Measurements from ENCODE around the gene DHX32.
"Not testable (repeated sequence)": the region's sequence is repeated elsewhere in the genome, so short reads cannot be mapped to it uniquely, and the experiment has no call there.

The DHX32 gene, protein sequence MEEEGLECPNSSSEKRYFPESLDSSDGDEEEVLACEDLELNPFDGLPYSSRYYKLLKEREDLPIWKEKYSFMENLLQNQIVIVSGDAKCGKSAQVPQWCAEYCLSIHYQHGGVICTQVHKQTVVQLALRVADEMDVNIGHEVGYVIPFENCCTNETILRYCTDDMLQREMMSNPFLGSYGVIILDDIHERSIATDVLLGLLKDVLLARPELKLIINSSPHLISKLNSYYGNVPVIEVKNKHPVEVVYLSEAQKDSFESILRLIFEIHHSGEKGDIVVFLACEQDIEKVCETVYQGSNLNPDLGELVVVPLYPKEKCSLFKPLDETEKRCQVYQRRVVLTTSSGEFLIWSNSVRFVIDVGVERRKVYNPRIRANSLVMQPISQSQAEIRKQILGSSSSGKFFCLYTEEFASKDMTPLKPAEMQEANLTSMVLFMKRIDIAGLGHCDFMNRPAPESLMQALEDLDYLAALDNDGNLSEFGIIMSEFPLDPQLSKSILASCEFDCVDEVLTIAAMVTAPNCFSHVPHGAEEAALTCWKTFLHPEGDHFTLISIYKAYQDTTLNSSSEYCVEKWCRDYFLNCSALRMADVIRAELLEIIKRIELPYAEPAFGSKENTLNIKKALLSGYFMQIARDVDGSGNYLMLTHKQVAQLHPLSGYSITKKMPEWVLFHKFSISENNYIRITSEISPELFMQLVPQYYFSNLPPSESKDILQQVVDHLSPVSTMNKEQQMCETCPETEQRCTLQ

GRCh38 chr10:125881192-125881591 is at the start of gene DHX32:
DHX32 (minus strand) TSS chr10:125881292; CDS start chr10:125880824, 468 bp downstream.
- ATAC-seq: no peak
- no peak for DNase-seq

GRCh38 chr10:125929618-125930017 is 48.5 kb upstream of the DHX32 start:
- ATAC-seq: no peak
- DNase-seq: no peak

DNA sequence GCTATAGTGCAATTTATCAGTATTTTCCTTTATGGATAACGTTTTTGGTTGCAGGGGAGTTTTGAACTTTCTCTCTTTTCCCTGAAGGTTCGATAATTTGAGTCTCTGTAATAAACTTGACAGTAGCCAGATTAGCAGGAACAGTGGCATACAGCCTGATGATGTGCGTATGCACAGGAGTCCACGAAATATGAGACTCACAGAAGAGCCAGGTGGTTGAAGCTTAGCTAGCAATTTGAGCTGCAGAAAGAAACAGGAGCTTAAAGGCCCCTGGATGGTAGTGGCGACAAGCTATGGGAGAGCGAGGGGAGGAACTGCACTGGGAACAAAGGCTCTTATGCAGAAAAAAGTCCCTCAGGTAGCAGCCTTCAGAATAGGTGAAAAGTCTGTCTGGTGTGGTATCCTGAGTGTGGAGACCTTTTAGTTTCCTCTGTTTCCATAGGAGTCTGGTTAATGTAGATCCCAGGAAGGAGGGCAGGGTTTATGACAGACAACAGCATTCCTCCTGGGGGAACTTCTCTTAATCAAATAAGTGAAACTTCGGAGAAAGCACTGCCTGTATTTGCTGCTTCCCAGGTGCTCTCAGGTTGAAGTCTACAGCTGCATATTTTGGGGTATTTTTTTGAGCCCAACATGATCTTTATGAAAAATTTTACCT is 48.0 kb upstream of the DHX32 start:
- DNase-seq (no peak), ATAC-seq (no peak)

DNA sequence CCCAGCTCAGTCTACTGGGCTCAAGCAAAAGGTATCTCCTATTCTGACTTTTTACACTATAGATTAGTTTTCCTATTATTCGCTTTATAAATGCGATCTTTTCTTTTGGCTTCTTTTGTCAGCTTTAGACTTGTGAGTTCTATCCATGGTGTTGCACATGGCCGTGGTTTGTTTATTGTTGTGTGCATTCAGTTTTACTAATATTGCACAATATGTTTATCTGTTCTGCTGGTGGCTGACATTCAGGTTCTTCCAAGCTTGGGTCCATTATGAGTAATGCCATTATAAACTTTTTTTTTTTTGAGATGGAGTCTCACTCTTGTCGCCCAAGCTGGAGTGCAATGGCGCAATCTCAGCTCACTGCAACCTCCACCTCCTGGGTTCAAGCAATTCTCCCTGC is 46.2 kb upstream of the DHX32 start:
- not testable (repeated sequence) for DNase-seq, ATAC-seq

DNA sequence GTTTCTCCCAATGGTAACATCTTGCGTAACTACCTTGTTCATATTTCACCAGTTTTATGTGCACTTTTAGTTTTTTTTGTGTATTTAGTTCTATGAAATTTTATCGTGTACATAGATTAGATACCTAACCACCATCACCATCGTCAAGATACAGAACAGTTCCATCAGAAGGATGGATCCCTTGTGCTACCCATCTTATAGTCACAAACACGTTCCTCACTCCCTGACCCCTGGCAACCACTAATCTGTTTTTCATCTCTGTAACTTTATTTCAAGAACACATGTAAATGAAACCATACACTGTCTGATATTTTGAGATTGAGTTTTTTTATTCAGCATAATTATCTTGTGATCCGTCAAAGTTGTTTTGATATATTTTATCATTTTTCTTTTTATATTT is 45.2 kb upstream of the DHX32 start:
- DNase-seq (no peak), ATAC-seq (no peak)

GRCh38 chr10:125925262-125925834 is 44.3 kb upstream of the DHX32 start:
- ATAC-seq (no peak), DNase-seq (no peak)

DNA sequence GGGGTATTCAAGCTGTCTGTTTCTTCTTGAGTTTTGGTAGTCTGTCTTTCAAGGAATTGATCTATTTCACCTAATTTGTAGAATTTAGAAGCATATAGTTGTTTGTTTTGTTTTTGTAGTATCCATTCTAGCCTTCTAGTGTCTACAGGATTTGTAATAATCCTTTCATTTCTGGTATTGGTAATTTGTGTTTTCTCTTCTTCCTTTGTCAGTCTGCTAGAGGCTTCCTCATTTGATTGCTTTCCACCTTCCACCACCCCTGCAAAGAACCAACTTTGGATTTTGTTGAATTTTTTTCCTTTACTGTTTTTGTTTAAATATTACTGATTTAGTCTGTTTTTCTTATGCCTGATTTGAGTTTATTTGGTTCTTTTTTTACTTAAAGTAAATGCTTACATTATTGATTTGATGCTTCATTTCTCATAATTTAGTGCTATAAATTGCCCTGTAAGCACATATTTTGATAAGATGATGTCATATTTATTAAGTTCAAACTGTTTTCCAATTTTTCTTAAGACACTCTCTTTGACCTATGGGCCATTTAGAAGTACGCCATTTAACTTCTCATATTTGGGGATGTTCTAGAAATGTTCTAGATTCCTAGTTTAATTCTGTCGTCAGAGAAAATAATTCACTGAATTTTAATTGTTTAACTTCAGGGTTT is 40.7 kb upstream of the DHX32 start:
- ATAC-seq, DNase-seq: not testable (repeated sequence)

DNA sequence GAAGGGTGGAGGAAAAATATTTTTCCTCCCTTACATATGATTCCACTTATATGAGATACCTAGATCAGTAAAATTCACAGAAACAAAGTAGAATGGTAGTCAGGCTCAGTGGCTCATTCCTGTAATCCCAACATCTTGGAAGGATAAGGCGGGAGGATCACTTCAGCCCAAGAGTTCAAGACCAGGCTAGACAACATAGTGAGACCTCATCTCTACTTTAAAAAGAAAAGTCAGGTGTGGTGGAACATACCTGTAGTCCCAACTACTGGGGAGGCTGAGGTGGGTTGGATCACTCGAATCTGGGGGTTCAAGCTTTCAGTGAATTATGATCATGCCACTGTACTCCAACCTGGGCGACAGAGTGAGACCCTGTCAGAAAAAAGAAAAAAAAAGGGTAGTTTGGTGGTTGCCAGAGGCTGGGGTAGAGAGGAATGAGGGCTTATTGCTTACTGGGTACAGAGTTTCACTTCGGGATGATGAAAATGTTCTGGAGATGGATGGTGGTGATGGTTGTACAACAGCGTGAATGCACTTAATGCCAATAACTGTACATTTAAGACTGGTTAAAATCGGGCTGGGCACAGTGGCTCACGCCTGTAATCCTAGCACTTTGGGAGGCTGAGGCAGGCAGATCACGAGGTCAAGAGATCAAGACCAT is 36.7 kb upstream of the DHX32 start:
- DNase-seq, ATAC-seq: not testable (repeated sequence)

DNA sequence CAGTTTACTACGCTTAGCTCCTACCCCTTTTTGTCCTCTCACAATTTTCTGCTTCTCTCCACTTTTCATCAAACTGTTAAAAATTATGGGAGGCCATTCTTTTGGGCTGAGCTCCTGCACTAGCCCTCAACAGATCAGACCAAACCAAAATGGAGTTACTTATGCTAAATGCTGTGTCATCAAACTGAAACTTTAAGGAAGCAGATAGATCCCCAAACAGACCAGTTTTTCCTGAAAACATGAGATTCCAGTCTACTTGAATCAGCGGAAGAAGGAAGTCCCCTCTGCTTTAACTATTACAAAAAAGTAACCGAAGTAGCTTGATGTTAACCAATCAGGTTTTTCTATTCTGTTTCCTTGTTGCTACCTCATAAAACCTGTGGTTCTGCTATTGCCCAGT is 35.9 kb upstream of the DHX32 start:
- no peak for ATAC-seq
- no peak for DNase-seq

DNA sequence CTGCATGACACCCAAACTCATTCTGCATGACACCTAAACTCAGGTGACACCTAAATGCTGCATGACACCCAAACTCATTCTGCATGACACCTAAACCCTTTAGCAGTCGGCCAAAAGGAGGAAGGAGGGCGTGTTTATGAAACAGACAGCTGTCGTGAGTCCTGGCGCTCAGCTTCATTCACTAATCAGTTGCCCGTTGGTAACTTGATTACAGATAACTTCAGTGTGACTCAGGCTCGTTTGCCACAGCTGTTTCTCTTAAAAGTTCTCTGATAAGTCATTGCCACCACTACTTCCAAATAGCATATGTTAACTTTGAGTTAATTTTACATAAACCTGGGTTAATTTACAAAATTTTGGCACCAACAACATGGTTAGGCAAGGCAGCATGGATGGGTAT is 32.2 kb upstream of the DHX32 start:
- DNase-seq, ATAC-seq: not testable (repeated sequence)

- ATAC-seq (no peak), DNase-seq (no peak)
Measured at GRCh38 chr10:125911990-125912389, 30.9 kb upstream of the DHX32 start.

DNA sequence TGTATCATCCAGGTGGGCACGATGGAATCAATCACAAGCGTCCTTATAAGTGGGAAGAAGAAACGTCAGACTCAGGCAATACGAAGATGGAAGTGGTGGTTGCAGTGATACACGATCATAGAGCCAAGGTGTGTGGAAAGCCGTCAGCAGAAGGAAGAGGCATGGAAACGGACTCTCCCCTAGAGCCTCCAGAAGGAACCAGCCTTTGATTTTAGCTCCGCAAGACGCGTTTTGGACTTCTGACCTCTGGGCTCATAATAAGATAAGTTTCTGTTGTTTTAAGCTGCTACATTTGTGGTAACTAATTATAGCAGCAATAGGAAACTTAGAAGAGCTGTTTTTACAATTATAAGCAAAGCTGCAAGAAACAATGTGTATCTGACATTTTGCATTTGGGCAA is 30.1 kb upstream of the DHX32 start:
- no peak for DNase-seq
- ATAC-seq: no peak

- not testable (repeated sequence) for ATAC-seq, DNase-seq
Measured at GRCh38 chr10:125909491-125909890, 28.4 kb upstream of the DHX32 start.

- ATAC-seq, DNase-seq: not testable (repeated sequence)
Measured at GRCh38 chr10:125908813-125909212, 27.7 kb upstream of the DHX32 start.

GRCh38 chr10:125907598-125907997 is 26.5 kb upstream of the DHX32 start:
- ATAC-seq, DNase-seq: not testable (repeated sequence)

- ATAC-seq, DNase-seq: not testable (repeated sequence)
Measured at GRCh38 chr10:125905069-125905994, 24.2 kb upstream of the DHX32 start.

GRCh38 chr10:125903135-125903640 is 22.1 kb upstream of the DHX32 start:
- DNase-seq, ATAC-seq: not testable (repeated sequence)

DNA sequence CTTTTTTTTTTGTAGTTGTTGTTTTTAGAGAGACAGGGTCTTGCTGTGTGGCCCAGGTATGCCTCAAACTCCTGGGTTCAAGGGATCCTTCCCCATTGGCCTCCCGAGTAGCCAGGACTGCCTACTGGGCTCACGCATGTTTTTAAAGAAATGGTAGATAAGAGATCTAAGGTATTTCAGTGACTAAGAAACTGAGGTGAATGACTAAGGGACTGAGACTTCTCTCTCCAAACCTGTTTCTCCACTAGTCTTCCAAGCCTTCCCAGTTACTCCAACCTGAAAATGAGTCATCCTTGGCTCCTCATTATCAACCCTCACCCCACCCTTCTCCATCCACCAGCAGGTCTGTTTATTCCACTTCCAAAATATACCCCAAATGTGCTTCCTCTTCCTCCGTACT is 19.9 kb upstream of the DHX32 start:
- not testable (repeated sequence) for ATAC-seq, DNase-seq

- not testable (repeated sequence) for ATAC-seq, DNase-seq
Measured at GRCh38 chr10:125897317-125897716, 16.2 kb upstream of the DHX32 start.
